ENCODE data around the gene ARHGAP22.

GRCh38 chr10:48554656-48555055 is 50.2 kb downstream of the ARHGAP22 start:
- TF ChIP-seq POLR2A (IDR thresholded peaks at IDR 0.05) (no peak), CTCF (IDR thresholded peaks at IDR 0.05) (no peak)
